DND-41 (cell line): Measurements from ENCODE around the gene ETV1.

Source experiments
- EZH2 ChIP-seq: IDR thresholded peaks from 3 replicates; pipeline ENCODE4 v1.6.1; 2012; ENCODE audit warnings: borderline replicate concordance, low read depth, mild to moderate bottlenecking, moderate library complexity, low read length, inconsistent platforms; ENCODE audit not compliant: severe bottlenecking
- TF ChIP-seq, protein P1 (sequence below): IDR thresholded peaks from 2 replicates; pipeline ENCODE4 v1.5.1; 2012; ENCODE audit warnings: borderline replicate concordance, low read length, moderate library complexity, mild to moderate bottlenecking; ENCODE audit not compliant: poor library complexity, severe bottlenecking; ENCODE audit errors: extremely low read depth

DNA sequence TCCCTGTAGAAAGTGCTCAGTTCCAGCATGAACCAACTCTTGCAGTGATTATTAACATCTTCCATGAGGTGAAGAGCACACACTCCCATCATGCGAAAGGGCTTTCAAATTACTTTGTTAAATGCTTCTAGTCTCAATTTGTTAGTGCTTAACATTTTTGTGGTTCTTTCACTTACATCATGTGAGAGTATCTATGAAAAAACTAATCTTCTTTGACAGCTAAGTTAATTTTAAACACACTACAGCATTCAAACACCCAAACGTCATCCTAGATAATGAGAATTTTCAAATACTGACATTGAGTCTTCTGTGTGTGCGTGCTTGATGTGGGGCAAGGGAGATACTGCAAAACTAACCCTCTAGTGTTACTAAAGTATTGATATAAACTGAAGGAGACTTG lies 84.8 kb downstream of the ETV1 start:
- TF ChIP-seq, protein P1, sequence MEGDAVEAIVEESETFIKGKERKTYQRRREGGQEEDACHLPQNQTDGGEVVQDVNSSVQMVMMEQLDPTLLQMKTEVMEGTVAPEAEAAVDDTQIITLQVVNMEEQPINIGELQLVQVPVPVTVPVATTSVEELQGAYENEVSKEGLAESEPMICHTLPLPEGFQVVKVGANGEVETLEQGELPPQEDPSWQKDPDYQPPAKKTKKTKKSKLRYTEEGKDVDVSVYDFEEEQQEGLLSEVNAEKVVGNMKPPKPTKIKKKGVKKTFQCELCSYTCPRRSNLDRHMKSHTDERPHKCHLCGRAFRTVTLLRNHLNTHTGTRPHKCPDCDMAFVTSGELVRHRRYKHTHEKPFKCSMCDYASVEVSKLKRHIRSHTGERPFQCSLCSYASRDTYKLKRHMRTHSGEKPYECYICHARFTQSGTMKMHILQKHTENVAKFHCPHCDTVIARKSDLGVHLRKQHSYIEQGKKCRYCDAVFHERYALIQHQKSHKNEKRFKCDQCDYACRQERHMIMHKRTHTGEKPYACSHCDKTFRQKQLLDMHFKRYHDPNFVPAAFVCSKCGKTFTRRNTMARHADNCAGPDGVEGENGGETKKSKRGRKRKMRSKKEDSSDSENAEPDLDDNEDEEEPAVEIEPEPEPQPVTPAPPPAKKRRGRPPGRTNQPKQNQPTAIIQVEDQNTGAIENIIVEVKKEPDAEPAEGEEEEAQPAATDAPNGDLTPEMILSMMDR, result no peak
- no peak for TF ChIP-seq EZH2
